ENCODE data around the gene GALNT5.

DNA sequence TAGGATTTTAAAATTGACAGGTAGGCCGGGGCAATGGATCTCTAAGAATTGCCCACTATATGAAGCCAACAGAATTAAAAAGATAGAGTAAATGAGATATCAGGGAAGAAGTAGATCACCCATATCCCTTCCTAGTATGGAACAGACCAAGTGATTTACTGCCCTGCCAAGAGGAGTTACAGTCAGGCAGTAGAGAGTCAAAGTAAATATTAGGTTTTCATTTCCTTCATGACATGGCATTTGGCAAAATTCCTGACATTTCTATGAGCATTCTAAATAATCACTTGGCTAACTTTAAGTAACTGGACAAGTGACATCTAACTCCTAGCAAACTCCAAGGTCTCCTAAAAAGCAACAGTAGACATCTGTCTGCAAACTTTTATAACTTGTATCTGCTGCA lies 33.5 kb downstream of the GALNT5 start:
- TF ChIP-seq, protein P1, sequence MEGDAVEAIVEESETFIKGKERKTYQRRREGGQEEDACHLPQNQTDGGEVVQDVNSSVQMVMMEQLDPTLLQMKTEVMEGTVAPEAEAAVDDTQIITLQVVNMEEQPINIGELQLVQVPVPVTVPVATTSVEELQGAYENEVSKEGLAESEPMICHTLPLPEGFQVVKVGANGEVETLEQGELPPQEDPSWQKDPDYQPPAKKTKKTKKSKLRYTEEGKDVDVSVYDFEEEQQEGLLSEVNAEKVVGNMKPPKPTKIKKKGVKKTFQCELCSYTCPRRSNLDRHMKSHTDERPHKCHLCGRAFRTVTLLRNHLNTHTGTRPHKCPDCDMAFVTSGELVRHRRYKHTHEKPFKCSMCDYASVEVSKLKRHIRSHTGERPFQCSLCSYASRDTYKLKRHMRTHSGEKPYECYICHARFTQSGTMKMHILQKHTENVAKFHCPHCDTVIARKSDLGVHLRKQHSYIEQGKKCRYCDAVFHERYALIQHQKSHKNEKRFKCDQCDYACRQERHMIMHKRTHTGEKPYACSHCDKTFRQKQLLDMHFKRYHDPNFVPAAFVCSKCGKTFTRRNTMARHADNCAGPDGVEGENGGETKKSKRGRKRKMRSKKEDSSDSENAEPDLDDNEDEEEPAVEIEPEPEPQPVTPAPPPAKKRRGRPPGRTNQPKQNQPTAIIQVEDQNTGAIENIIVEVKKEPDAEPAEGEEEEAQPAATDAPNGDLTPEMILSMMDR (IDR thresholded peaks at IDR 0.05; ENCODE audit: low read depth, low read length), result no peak
- TF ChIP-seq POLR2A (IDR thresholded peaks at IDR 0.05; ENCODE audit: extremely low read depth, insufficient read length) (no peak), MAX (IDR thresholded peaks at IDR 0.05; ENCODE audit: low read depth, low read length) (no peak), MYC (IDR thresholded peaks at IDR 0.05; ENCODE audit: low read depth, low read length) (no peak)

Measured in NB4 (cell line).